SK-N-SH treated with all-trans-retinoic acid at 6 μM for 48 hours (cell line): ENCODE measurements around the gene FHOD3.

Source experiments
- CREB5 ChIP-seq: fragments of 250-450 bp; sonication (Bioruptor Pico); IDR thresholded peaks from 2 replicates; pipeline ENCODE4 v1.5.1; 2020; ENCODE audit warnings: low read depth, mild to moderate bottlenecking, moderate library complexity
- PATZ1 ChIP-seq: fragments of 250-450 bp; sonication (Bioruptor Pico); IDR thresholded peaks from 2 replicates; pipeline ENCODE4 v1.8.0; 2020; ENCODE audit warnings: mild to moderate bottlenecking, moderate library complexity, borderline replicate concordance
- RARB ChIP-seq: fragments of 250-450 bp; sonication (Bioruptor Pico); IDR thresholded peaks from 2 replicates; pipeline ENCODE4 v1.8.0; 2021; ENCODE audit warnings: mild to moderate bottlenecking, moderate library complexity
- TSHZ2 ChIP-seq: fragments of 250-450 bp; sonication (Bioruptor Pico); IDR thresholded peaks from 2 replicates; pipeline ENCODE4 v1.5.0; 2020; ENCODE audit warnings: mild to moderate bottlenecking, moderate library complexity
- ZNF565 ChIP-seq: fragments of 450-650 bp; formaldehyde crosslinking; conservative IDR thresholded peaks from 2 replicates; pipeline ENCODE4 v1.5.0; 2020; ENCODE audit warnings: low read depth, mild to moderate bottlenecking, moderate library complexity

- no peak for TF ChIP-seq RARB (CRISPR knock-in tag)
- no peak for TF ChIP-seq PATZ1 (CRISPR knock-in tag)
- no peak for TF ChIP-seq CREB5 (CRISPR knock-in tag)
- TF ChIP-seq ZNF565 (CRISPR knock-in tag) = no peak
- TF ChIP-seq TSHZ2 (CRISPR knock-in tag) = no peak
These were observed 91.5 kb downstream of the FHOD3 start for GRCh38 chr18:36389027-36389426.
